CD8-positive, alpha-beta memory T cell (primary cell): ENCODE measurements around the gene PIGBOS1. TPM values are rescaled to one million over a fixed set of nuclear protein-coding genes. Genes with fewer than 3 reads are reported as not detected.
"Not testable (repeated sequence)": the region's sequence is repeated elsewhere in the genome, so short reads cannot be mapped to it uniquely, and the experiment has no call there.

Experiments
- CTCF ChIA-PET: fragments of 350-600 bp; sonication (Branson Sonifier 250); formaldehyde crosslinking; loops from one replicate; lab custom pipeline; 2021; ENCODE audit warnings: antibody characterized with exemption; lab: Charles Lee
- POLR2A ChIA-PET: fragments of 350-600 bp; sonication (Branson Sonifier 250); formaldehyde crosslinking; loops from one replicate; lab custom pipeline; 2021; ENCODE audit warnings: antibody characterized with exemption; lab: Charles Lee
- DNase-seq, 5 donors: peaks; one replicate each; pipeline versions ENCODE4 v3.0.0 to v3.0.0-alpha.2; 2020 to 2022; ENCODE audit warnings: mixed read lengths in 1 of 5
- H3K27ac ChIP-seq: one replicate; pipeline ENCODE4 v1.7.0; 2013; ENCODE audit warnings: low read depth, mild to moderate bottlenecking, low read length, moderate library complexity
- H3K27me3 ChIP-seq: 2 replicates; pipeline ENCODE4 v1.7.0; 2013; ENCODE audit warnings: low read length, mild to moderate bottlenecking; ENCODE audit not compliant: insufficient read depth, poor library complexity, severe bottlenecking
- H3K36me3 ChIP-seq: 2 replicates; pipeline ENCODE4 v1.7.0; 2013; ENCODE audit warnings: mild to moderate bottlenecking, low read length, moderate library complexity; ENCODE audit not compliant: insufficient read depth
- H3K4me1 ChIP-seq: 2 replicates; pipeline ENCODE4 v1.7.0; 2013; ENCODE audit warnings: mild to moderate bottlenecking, low read length, moderate library complexity; ENCODE audit not compliant: insufficient read depth
- H3K4me3 ChIP-seq: 2 replicates; pipeline ENCODE4 v1.7.0; 2013; ENCODE audit warnings: mild to moderate bottlenecking, low read length
- H3K9me3 ChIP-seq: 2 replicates; pipeline ENCODE4 v1.7.0; 2013; ENCODE audit warnings: mild to moderate bottlenecking, low read length
- H3K27ac Mint-ChIP-seq, 8 donors: one replicate each; pipeline ENCODE4 v1.8.0; 2020 to 2021; ENCODE audit warnings: mixed read lengths in 8 of 8, mild to moderate bottlenecking in 6 of 8, inconsistent platforms in 3 of 8, moderate library complexity in 3 of 8
- H3K27me3 Mint-ChIP-seq, 2 donors: one replicate each; pipeline ENCODE4 v1.8.0; 2020 to 2021; ENCODE audit warnings: mixed read lengths in 2 of 2, mild to moderate bottlenecking in 1 of 2, moderate library complexity in 1 of 2
- H3K36me3 Mint-ChIP-seq, 3 donors: one replicate each; pipeline ENCODE4 v1.8.0; 2020 to 2021; ENCODE audit warnings: mixed read lengths in 3 of 3, inconsistent platforms in 1 of 3, mild to moderate bottlenecking in 1 of 3
- H3K4me1 Mint-ChIP-seq, 3 donors: one replicate each; pipeline ENCODE4 v1.8.0; 2020 to 2021; ENCODE audit warnings: mixed read lengths in 3 of 3, inconsistent platforms in 1 of 3, mild to moderate bottlenecking in 1 of 3
- H3K4me3 Mint-ChIP-seq, 7 donors: one replicate each; pipeline ENCODE4 v1.8.0; 2020 to 2021; ENCODE audit warnings: mixed read lengths in 7 of 7, mild to moderate bottlenecking in 6 of 7, moderate library complexity in 4 of 7, inconsistent platforms in 2 of 7
- H3K9me3 Mint-ChIP-seq, 5 donors: one replicate each; pipeline ENCODE4 v1.8.0; 2020 to 2022; ENCODE audit warnings: mixed read lengths in 5 of 5, mild to moderate bottlenecking in 3 of 5, moderate library complexity in 2 of 5, inconsistent platforms in 1 of 5
- polyA plus RNA-seq: library from polyadenylated mRNA; unstranded; fragments of 300-500 nt; fragmentation: Illumina TruSeq; gene quantifications from one replicate; pipeline ENCODE4 v1.2.3, GENCODE V29; 2021
- total RNA-seq, 2 experiments: library from RNA; stranded (reverse); gene quantifications; one replicate each; pipeline ENCODE4 v1.2.3, GENCODE V29; 2021

PIGBOS1 gene
- total and polyA plus RNA-seq, 3 experiments from 2014 or later, result 11.5 to 43.9 (median 11.9) TPM

GRCh38 chr15:55290528-55291057 is 28.3 kb downstream of the PIGBOS1 start:
- peak overlapping the region; percentile 92 to 99 (median 97) for H3K4me3 Mint-ChIP-seq
- CTCF ChIA-PET, result interaction anchor here (0.8 to 5.1 kb wide), 17 partner anchors 13 to 144 kb away, joined by 3 to 80 read pairs (median 6); partner anchors contain the start of genes PIGB, PIGBOS1 and RSL24D1
- POLR2A ChIA-PET, result interaction anchor here (1.0 to 1.3 kb wide), 2 partner anchors 28 to 94 kb away, joined by 3 read pairs; partner anchors contain the start of genes PIGB, PIGBOS1 and RSL24D1

GRCh38 chr15:55289746-55290527 is 29.0 kb downstream of the PIGBOS1 start, which contains the start of gene RAB27A:
Gene RAB27A (minus strand): TSS chr15:55289813. CDS start chr15:55234934, 54,879 bp downstream.
- H3K9me3 ChIP-seq, result no peaks in the 10 kb centered on the region
- H3K27ac Mint-ChIP-seq, result peak within 1 kb of the TSS; percentile 94 to 99 (median 96)
- peaks cover 22% of the 10 kb centered on the region for H3K4me1 ChIP-seq
- H3K36me3 Mint-ChIP-seq, result peaks cover 0 to 31% (median 4%) of the 10 kb centered on the region in 3 donors
- no peaks in the 10 kb centered on the region for H3K36me3 ChIP-seq
- peak within 1 kb of the TSS; percentile 87 for H3K4me3 ChIP-seq
- DNase-seq, result peak; percentile 71 to 85 (median 76)
- H3K27me3 Mint-ChIP-seq, result no peaks in the 10 kb centered on the region
- ChIA-PET POLR2A (interaction anchor here (1.0 to 1.3 kb wide), 2 partner anchors 29 to 93 kb away, joined by 3 read pairs; partner anchors contain the start of genes PIGB, PIGBOS1 and RSL24D1), CTCF (interaction anchor here (0.9 to 5.1 kb wide), 10 partner anchors 22 to 145 kb away, joined by 3 to 80 read pairs (median 8); partner anchors contain the start of genes PIGB, PIGBOS1 and RSL24D1)
- H3K9me3 Mint-ChIP-seq, result no peaks in the 10 kb centered on the region
- H3K27ac ChIP-seq, result peak within 1 kb of the TSS; percentile 91
- H3K4me3 Mint-ChIP-seq, result peak within 1 kb of the TSS; percentile 92 to 99 (median 97)
- no peaks in the 10 kb centered on the region for H3K27me3 ChIP-seq
- H3K4me1 Mint-ChIP-seq, result peaks cover 36 to 46% (median 45%) of the 10 kb centered on the region in 3 donors

More at GRCh38 chr15:55290528-55291057, 28.3 kb downstream of the PIGBOS1 start:
- Histone ChIP-seq H3K36me3 (no peaks in the 10 kb centered on the region), H3K27me3 (no peaks in the 10 kb centered on the region), H3K27ac (peak overlapping the region; percentile 91), H3K4me3 (peak overlapping the region; percentile 87), H3K4me1 (peaks cover 16% of the 10 kb centered on the region), H3K9me3 (no peaks in the 10 kb centered on the region)
- peak; percentile 75 to 90 (median 80) for DNase-seq
- peak overlapping the region; percentile 94 to 99 (median 96) for H3K27ac Mint-ChIP-seq
- no peaks in the 10 kb centered on the region for H3K9me3 Mint-ChIP-seq
- no peaks in the 10 kb centered on the region for H3K27me3 Mint-ChIP-seq
- H3K4me1 Mint-ChIP-seq, result peaks cover 29 to 39% (median 39%) of the 10 kb centered on the region in 3 donors
- H3K36me3 Mint-ChIP-seq, result peaks cover 0 to 31% (median 4%) of the 10 kb centered on the region in 3 donors

- H3K27me3 ChIP-seq, result no peaks in the 10 kb centered on the region
- peak overlapping the region; percentile 87 for H3K4me3 ChIP-seq
- Mint-ChIP-seq H3K27me3 (no peaks in the 10 kb centered on the region), H3K4me1 (peaks cover 43 to 53% (median 53%) of the 10 kb centered on the region in 3 donors), H3K27ac (peak overlapping the region; percentile 94 to 99 (median 96)), H3K9me3 (no peaks in the 10 kb centered on the region), H3K36me3 (peaks cover 0 to 31% (median 4%) of the 10 kb centered on the region in 3 donors), H3K4me3 (peak overlapping the region; percentile 92 to 99 (median 97))
- POLR2A ChIA-PET, result interaction anchor here (1.9 kb wide), 1 partner anchor 68 kb away, joined by 6 read pairs; no protein-coding TSS in a partner anchor
- no peaks in the 10 kb centered on the region for H3K9me3 ChIP-seq
- peaks cover 30% of the 10 kb centered on the region for H3K4me1 ChIP-seq
- CTCF ChIA-PET, result interaction anchor here (0.8 to 2.6 kb wide), 3 partner anchors 68 to 92 kb away, joined by 3 to 10 read pairs (median 4); partner anchors contain the start of gene RSL24D1
- peak; percentile 17 to 65 (median 29) for DNase-seq
- no peaks in the 10 kb centered on the region for H3K36me3 ChIP-seq
- peak overlapping the region; percentile 91 for H3K27ac ChIP-seq
These were observed 29.7 kb downstream of the PIGBOS1 start for GRCh38 chr15:55289011-55289745.

GRCh38 chr15:55288006-55288717 is 30.8 kb downstream of the PIGBOS1 start:
- CTCF ChIA-PET, result interaction anchor here (1.2 to 2.6 kb wide), 5 partner anchors 11 to 70 kb away, joined by 3 to 10 read pairs (median 3); no protein-coding TSS in a partner anchor

GRCh38 chr15:55286442-55287189 is 32.3 kb downstream of the PIGBOS1 start:
- ChIA-PET CTCF (interaction anchor here (1.2 to 1.4 kb wide), 5 partner anchors 9 to 59 kb away, joined by 3 to 8 read pairs (median 3); no protein-coding TSS in a partner anchor), POLR2A (interaction anchor here (1.0 to 1.7 kb wide), 2 partner anchors 17 to 19 kb away, joined by 4 to 8 read pairs; no protein-coding TSS in a partner anchor)
- Mint-ChIP-seq H3K36me3 (peaks cover 0 to 31% (median 4%) of the 10 kb centered on the region in 3 donors), H3K4me3 (peak overlapping the region; percentile 90 to 99 (median 97)), H3K27ac (peak overlapping the region; percentile 88 to 99 (median 96)), H3K4me1 (peaks cover 69 to 79% (median 79%) of the 10 kb centered on the region in 3 donors)
- not testable (repeated sequence) for H3K27me3 Mint-ChIP-seq, H3K9me3 Mint-ChIP-seq, H3K9me3 ChIP-seq, DNase-seq, H3K36me3 ChIP-seq, H3K27me3 ChIP-seq, H3K27ac ChIP-seq, H3K4me3 ChIP-seq
- H3K4me1 ChIP-seq, result peaks cover 55% of the 10 kb centered on the region

More at GRCh38 chr15:55288006-55288717, 30.8 kb downstream of the PIGBOS1 start:
- peaks cover 0 to 31% (median 4%) of the 10 kb centered on the region in 3 donors for H3K36me3 Mint-ChIP-seq
- POLR2A ChIA-PET, result interaction anchor here (0.7 to 1.9 kb wide), 5 partner anchors 11 to 97 kb away, joined by 3 to 8 read pairs (median 4); no protein-coding TSS in a partner anchor
- H3K4me3 Mint-ChIP-seq, result peak overlapping the region; percentile 90 to 99 (median 97)
- Histone ChIP-seq H3K27ac (peak overlapping the region; percentile 91), H3K4me3 (peak overlapping the region; percentile 87), H3K27me3 (no peaks in the 10 kb centered on the region), H3K4me1 (peaks cover 39% of the 10 kb centered on the region), H3K36me3 (no peaks in the 10 kb centered on the region), H3K9me3 (no peaks in the 10 kb centered on the region)
- H3K9me3 Mint-ChIP-seq, result no peaks in the 10 kb centered on the region
- no peaks in the 10 kb centered on the region for H3K27me3 Mint-ChIP-seq
- H3K4me1 Mint-ChIP-seq, result peaks cover 53 to 64% (median 63%) of the 10 kb centered on the region in 3 donors
- H3K27ac Mint-ChIP-seq, result peak overlapping the region; percentile 94 to 99 (median 95)
- DNase-seq, result no peak

DNA sequence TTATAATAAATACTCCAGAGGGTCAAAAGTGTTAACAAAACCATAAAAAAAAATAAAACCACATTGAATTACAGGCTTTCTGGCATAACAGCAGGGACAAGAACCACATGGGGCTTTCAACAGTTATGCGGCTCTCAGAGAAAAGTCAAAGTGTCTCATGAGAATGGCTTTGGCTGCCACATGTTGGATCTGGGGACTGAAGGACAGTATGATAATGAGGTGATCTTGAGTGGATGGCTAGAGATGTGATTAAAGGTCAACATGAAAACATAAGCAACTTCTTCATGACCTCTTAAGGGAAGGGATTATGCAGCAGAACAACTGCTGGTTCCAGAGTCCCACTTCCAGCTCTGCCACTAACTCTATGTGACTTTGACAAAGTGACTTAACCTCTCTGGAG is 34.5 kb downstream of the PIGBOS1 start:
- H3K4me3 ChIP-seq, result no peak overlapping the region
- peak overlapping the region; percentile 86 to 99 (median 96) for H3K27ac Mint-ChIP-seq
- no peaks in the 10 kb centered on the region for H3K27me3 Mint-ChIP-seq
- H3K27ac ChIP-seq, result no peak overlapping the region
- H3K36me3 ChIP-seq, result no peaks in the 10 kb centered on the region
- peaks cover 0 to 29% (median 4%) of the 10 kb centered on the region in 3 donors for H3K36me3 Mint-ChIP-seq
- H3K4me1 Mint-ChIP-seq, result peaks cover 86 to 95% (median 95%) of the 10 kb centered on the region in 3 donors
- peak overlapping the region; percentile 77 to 99 (median 97) for H3K4me3 Mint-ChIP-seq
- H3K27me3 ChIP-seq, result no peaks in the 10 kb centered on the region
- H3K4me1 ChIP-seq, result peaks cover 71% of the 10 kb centered on the region
- ChIA-PET POLR2A (interaction anchor here (0.7 to 1.9 kb wide), 3 partner anchors 14 to 34 kb away, joined by 3 to 8 read pairs (median 4); partner anchors contain the start of genes PIGB and PIGBOS1), CTCF (no interaction called here)
- no peak for DNase-seq
- no peaks in the 10 kb centered on the region for H3K9me3 ChIP-seq
- no peaks in the 10 kb centered on the region for H3K9me3 Mint-ChIP-seq
